GM12892 (cell line): ENCODE data around the gene HMCN1.

Experiments used
- POLR2A ChIP-seq: IDR thresholded peaks from 2 replicates; pipeline ENCODE4 v1.6.1; 2011; ENCODE audit warnings: low read depth, low read length, control low read depth
- POLR2AphosphoS5 ChIP-seq: IDR thresholded peaks from 2 replicates; pipeline ENCODE4 v1.6.1; 2011; ENCODE audit warnings: low read depth, low read length, control low read depth
- TAF1 ChIP-seq: IDR thresholded peaks from 2 replicates; pipeline ENCODE4 v1.6.1; 2011; ENCODE audit warnings: low read depth, mild to moderate bottlenecking, control low read depth, low read length, borderline replicate concordance

- TF ChIP-seq POLR2A (no peak), TAF1 (no peak), POLR2AphosphoS5 (no peak)
Observed at GRCh38 chr1:186059311-186059710, 325.1 kb downstream of the HMCN1 start.
